ENCODE measurements around the gene VTN. TPM values are rescaled to one million over a fixed set of nuclear protein-coding genes. Genes with fewer than 3 reads are reported as not detected.

VTN gene
- total and polyA plus RNA-seq, 2 donors (not counting 3 experiments of a cell fraction or from before 2014, with no cell fraction given) = 1.1 TPM; not detected in 1

- no peak overlapping the region for H3K9ac ChIP-seq (replicated peaks; ENCODE audit: extremely low read depth, insufficient read depth, low read length)
- no peaks in the 10 kb centered on the region for H3K36me3 ChIP-seq (ENCODE audit: control insufficient read depth in 2 of 2, extremely low read depth in 1 of 2, insufficient read depth in 2 of 2, low read length in 2 of 2)
- no TSS peak for BruUV-seq (replicated peaks)
- intact Hi-C loops (cut with micrococcal nuclease) = no loop called here
- no peak overlapping the region for H3K27ac ChIP-seq (ENCODE audit: insufficient read depth, low read depth, low read length)
- H3K4me1 ChIP-seq (ENCODE audit: control insufficient read depth, extremely low read depth, insufficient read depth, low read length) = peaks cover 9% of the 10 kb centered on the region
- no peaks in the 10 kb centered on the region for H3K9me3 ChIP-seq (replicated peaks; ENCODE audit: control insufficient read depth, insufficient read depth, low read length)
- H3K9me1 ChIP-seq (replicated peaks; ENCODE audit: control insufficient read depth, extremely low read depth, insufficient read depth, low read length) = no peaks in the 10 kb centered on the region
- no peaks in the 10 kb centered on the region for H3K79me2 ChIP-seq (ENCODE audit: control insufficient read depth, insufficient read depth, low read length)
- no peaks in the 10 kb centered on the region for H4K20me1 ChIP-seq (replicated peaks; ENCODE audit: control insufficient read depth, extremely low read depth, insufficient read depth, low read length)
- H3K4me2 ChIP-seq (ENCODE audit: insufficient read depth, low read length) = no peak overlapping the region
- TF ChIP-seq EZH2 (IDR thresholded peaks at IDR 0.05; ENCODE audit: borderline replicate concordance, low read depth, low read length, severe bottlenecking) (no peak), FOS (IDR thresholded peaks at IDR 0.05; ENCODE audit: borderline replicate concordance, insufficient read depth, low read length) (no peak), JUN (IDR thresholded peaks at IDR 0.05; ENCODE audit: borderline replicate concordance, insufficient read depth, insufficient read length, low read depth) (no peak), MYC (IDR thresholded peaks at IDR 0.05; ENCODE audit: low read depth, low read length) (no peak), POLR2AphosphoS5 (IDR thresholded peaks at IDR 0.05; ENCODE audit: insufficient read depth, low read depth, low read length) (no peak), GATA2 (IDR thresholded peaks at IDR 0.05; ENCODE audit: insufficient read depth, insufficient read length, low read depth, low read length) (no peak), MAX (IDR thresholded peaks at IDR 0.05; ENCODE audit: insufficient read depth, insufficient read length) (no peak), POLR2A (IDR thresholded peaks at IDR 0.05; ENCODE audit: low read depth, low read length) (no peak), CTCF (IDR thresholded peaks at IDR 0.05; ENCODE audit: extremely low read depth in 1 of 2, insufficient read depth in 1 of 2, low read depth in 1 of 2, low read length in 2 of 2) (no peak)
- FAIRE-seq (no peak), DNase-seq (ENCODE audit: low read depth, low spot score) (no peak)
- dilution Hi-C loops (cut with MboI; ENCODE audit: extremely low pct_ligation_motif_present, low sequenced_read_pairs) = no loop called here
- H2AFZ ChIP-seq (ENCODE audit: low read depth, low read length) = no peak overlapping the region
- H3K27me3 ChIP-seq (ENCODE audit: control insufficient read depth in 2 of 2, insufficient read depth in 2 of 2, low read length in 2 of 2) = peaks cover 0 to 2% of the 10 kb centered on the region in 2 experiments
- CTCF ChIA-PET = interaction anchor here (1.9 to 5.1 kb wide), 2 partner anchors 13 to 21 kb away, joined by 6 to 34 read pairs; no protein-coding TSS in a partner anchor
- POLR2A ChIA-PET = no interaction called here
- no peak overlapping the region for H3K4me3 ChIP-seq (replicated peaks in 1 of 3; ENCODE audit: insufficient read depth in 1 of 3, low read depth in 1 of 3, low read length in 3 of 3)
Observed at GRCh38 chr17:28404007-28404406, 33.9 kb upstream of the VTN start.

All from endothelial cell of umbilical vein (primary cell).